Skeletal muscle tissue (tissue), 4 donors: ENCODE results near the gene EHD2. TPM values are rescaled to one million over a fixed set of nuclear protein-coding genes. Genes with fewer than 3 reads are reported as not detected.
A peak's percentile ranks its signal among the peaks of the same experiment; 100 is the strongest.

ENCODE experiments used
- H3K27ac ChIP-seq: one replicate; pipeline ENCODE4 v1.7.0; 2013; ENCODE audit warnings: mild to moderate bottlenecking, low read depth, low read length, inconsistent platforms
- H3K27me3 ChIP-seq, 3 donors: one replicate each; pipeline ENCODE4 v1.7.0; 2013; ENCODE audit warnings: low read length in 3 of 3; ENCODE audit not compliant: control insufficient read depth in 3 of 3, insufficient read depth in 3 of 3
- H3K36me3 ChIP-seq, 3 donors: one replicate each; pipeline ENCODE4 v1.7.0; 2013; ENCODE audit warnings: low read length in 3 of 3; ENCODE audit not compliant: control insufficient read depth in 3 of 3, insufficient read depth in 3 of 3
- H3K4me1 ChIP-seq, 3 donors: one replicate each; pipeline ENCODE4 v1.7.0; 2013; ENCODE audit warnings: low read length in 3 of 3, mild to moderate bottlenecking in 3 of 3; ENCODE audit not compliant: control insufficient read depth in 3 of 3, insufficient read depth in 3 of 3
- H3K4me3 ChIP-seq, 3 donors: one replicate each; pipeline ENCODE4 v1.7.0; 2013; ENCODE audit warnings: low read length in 3 of 3
- H3K9ac ChIP-seq, 3 donors: one replicate each; pipeline ENCODE4 v1.7.0; 2013; ENCODE audit warnings: low read length in 3 of 3, mild to moderate bottlenecking in 3 of 3, moderate library complexity in 2 of 3, low read depth in 1 of 3
- H3K9me3 ChIP-seq, 3 donors: one replicate each; pipeline ENCODE4 v1.7.0; 2013; ENCODE audit warnings: low read length in 3 of 3; ENCODE audit not compliant: control insufficient read depth in 3 of 3
- total RNA-seq: library from RNA; depleted of rRNA; stranded (reverse); fragments of >200 nt; gene quantifications from one replicate; pipeline ENCODE4 v1.2.3, GENCODE V29; 2014
- donor health status: Osteomylitis.

EHD2 gene
- total RNA-seq, 1 donor from 2014 or later, result 63.2 TPM

- H3K4me3 ChIP-seq, result no peak overlapping the region
Observed at GRCh38 chr19:47686679-47687450, 26.4 kb upstream of the EHD2 start.

GRCh38 chr19:47687906-47688305 is 25.3 kb upstream of the EHD2 start:
- Histone ChIP-seq H3K27me3 (no peaks in the 10 kb centered on the region), H3K9me3 (no peaks in the 10 kb centered on the region), H3K4me3 (no peak overlapping the region), H3K9ac (peak overlapping the region in 1 of 3 donors; percentile 8), H3K27ac (no peak overlapping the region), H3K4me1 (no peaks in the 10 kb centered on the region), H3K36me3 (peaks cover 9 to 17% (median 11%) of the 10 kb centered on the region in 3 donors)

More at GRCh38 chr19:47686679-47687450, 26.4 kb upstream of the EHD2 start:
- Histone ChIP-seq H3K9me3 (no peaks in the 10 kb centered on the region), H3K9ac (no peak overlapping the region), H3K36me3 (peaks cover 5 to 11% (median 8%) of the 10 kb centered on the region in 3 donors), H3K27ac (no peak overlapping the region), H3K4me1 (no peaks in the 10 kb centered on the region), H3K27me3 (no peaks in the 10 kb centered on the region)

- no peak overlapping the region for H3K27ac ChIP-seq
- H3K9me3 ChIP-seq, result no peaks in the 10 kb centered on the region
- no peak overlapping the region for H3K9ac ChIP-seq
- no peak overlapping the region for H3K4me3 ChIP-seq
- H3K36me3 ChIP-seq, result peaks cover 12 to 18% (median 15%) of the 10 kb centered on the region in 3 donors
- H3K27me3 ChIP-seq, result no peaks in the 10 kb centered on the region
- H3K4me1 ChIP-seq, result no peaks in the 10 kb centered on the region
Observed at GRCh38 chr19:47691090-47691489, 22.1 kb upstream of the EHD2 start.

- H3K9me3 ChIP-seq, result no peaks in the 10 kb centered on the region
- H3K27me3 ChIP-seq, result no peaks in the 10 kb centered on the region
- no peaks in the 10 kb centered on the region for H3K4me1 ChIP-seq
- H3K27ac ChIP-seq, result no peak overlapping the region
- no peak overlapping the region for H3K9ac ChIP-seq
- H3K36me3 ChIP-seq, result peaks cover 14 to 20% (median 18%) of the 10 kb centered on the region in 3 donors
- no peak overlapping the region for H3K4me3 ChIP-seq
Observed at GRCh38 chr19:47691782-47692181, 21.4 kb upstream of the EHD2 start.

GRCh38 chr19:47693489-47693888 is 19.7 kb upstream of the EHD2 start:
- Histone ChIP-seq H3K4me1 (peaks cover 4 to 5% (median 4%) of the 10 kb centered on the region in 3 donors), H3K27me3 (no peaks in the 10 kb centered on the region), H3K36me3 (peaks cover 19 to 26% (median 20%) of the 10 kb centered on the region in 3 donors), H3K9ac (no peak overlapping the region), H3K4me3 (no peak overlapping the region), H3K9me3 (no peaks in the 10 kb centered on the region), H3K27ac (no peak overlapping the region)

GRCh38 chr19:47693903-47694302 is 19.3 kb upstream of the EHD2 start:
- Histone ChIP-seq H3K9ac (no peak overlapping the region), H3K4me1 (peaks cover 4 to 5% (median 4%) of the 10 kb centered on the region in 3 donors), H3K36me3 (peaks cover 23 to 30% (median 24%) of the 10 kb centered on the region in 3 donors), H3K27me3 (no peaks in the 10 kb centered on the region), H3K27ac (no peak overlapping the region), H3K4me3 (no peak overlapping the region), H3K9me3 (no peaks in the 10 kb centered on the region)

GRCh38 chr19:47694466-47695273 is 18.6 kb upstream of the EHD2 start:
- Histone ChIP-seq H3K27me3 (no peaks in the 10 kb centered on the region), H3K9me3 (no peaks in the 10 kb centered on the region), H3K4me1 (peaks cover 4 to 5% (median 4%) of the 10 kb centered on the region in 3 donors), H3K36me3 (peaks cover 28 to 36% (median 29%) of the 10 kb centered on the region in 3 donors), H3K27ac (no peak overlapping the region), H3K4me3 (no peak overlapping the region), H3K9ac (no peak overlapping the region)

GRCh38 chr19:47695533-47696262 is 17.5 kb upstream of the EHD2 start:
- no peak overlapping the region for H3K27ac ChIP-seq
- no peak overlapping the region for H3K4me3 ChIP-seq
- H3K27me3 ChIP-seq, result no peaks in the 10 kb centered on the region
- H3K4me1 ChIP-seq, result peaks cover 4 to 5% (median 4%) of the 10 kb centered on the region in 3 donors
- H3K9ac ChIP-seq, result no peak overlapping the region
- peaks cover 32 to 36% (median 33%) of the 10 kb centered on the region in 3 donors for H3K36me3 ChIP-seq
- no peaks in the 10 kb centered on the region for H3K9me3 ChIP-seq

- Histone ChIP-seq H3K27ac (no peak overlapping the region), H3K9me3 (no peaks in the 10 kb centered on the region), H3K36me3 (peaks cover 33 to 38% (median 37%) of the 10 kb centered on the region in 3 donors), H3K4me3 (no peak overlapping the region), H3K4me1 (peaks cover 4 to 5% (median 4%) of the 10 kb centered on the region in 3 donors), H3K9ac (no peak overlapping the region), H3K27me3 (no peaks in the 10 kb centered on the region)
Observed at GRCh38 chr19:47696635-47697034, 16.6 kb upstream of the EHD2 start.
